Endometrial microvascular endothelial cells (primary cell): ENCODE data around the gene ASGR2. TPM values are rescaled to one million over a fixed set of nuclear protein-coding genes. Genes with fewer than 3 reads are reported as not detected.
"Not testable (repeated sequence)": the region's sequence is repeated elsewhere in the genome, so short reads cannot be mapped to it uniquely, and the experiment has no call there.

Source experiments
- in situ Hi-C: cut with HindIII; loops from 2 replicates; pipeline ENCODE4 v1.10.0; 2017; ENCODE audit warnings: low sequenced_read_pairs, low pct_unique_long_range_greater_than_20kb; ENCODE audit errors: inconsistent ontology term
- total RNA-seq: library from RNA; depleted of rRNA; stranded (reverse); fragments of >200 nt; gene quantifications from one replicate; pipeline ENCODE4 v1.2.3, GENCODE V29; 2015; ENCODE audit errors: inconsistent ontology term

ASGR2 gene, protein sequence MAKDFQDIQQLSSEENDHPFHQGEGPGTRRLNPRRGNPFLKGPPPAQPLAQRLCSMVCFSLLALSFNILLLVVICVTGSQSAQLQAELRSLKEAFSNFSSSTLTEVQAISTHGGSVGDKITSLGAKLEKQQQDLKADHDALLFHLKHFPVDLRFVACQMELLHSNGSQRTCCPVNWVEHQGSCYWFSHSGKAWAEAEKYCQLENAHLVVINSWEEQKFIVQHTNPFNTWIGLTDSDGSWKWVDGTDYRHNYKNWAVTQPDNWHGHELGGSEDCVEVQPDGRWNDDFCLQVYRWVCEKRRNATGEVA
- not detected for total RNA-seq

DNA sequence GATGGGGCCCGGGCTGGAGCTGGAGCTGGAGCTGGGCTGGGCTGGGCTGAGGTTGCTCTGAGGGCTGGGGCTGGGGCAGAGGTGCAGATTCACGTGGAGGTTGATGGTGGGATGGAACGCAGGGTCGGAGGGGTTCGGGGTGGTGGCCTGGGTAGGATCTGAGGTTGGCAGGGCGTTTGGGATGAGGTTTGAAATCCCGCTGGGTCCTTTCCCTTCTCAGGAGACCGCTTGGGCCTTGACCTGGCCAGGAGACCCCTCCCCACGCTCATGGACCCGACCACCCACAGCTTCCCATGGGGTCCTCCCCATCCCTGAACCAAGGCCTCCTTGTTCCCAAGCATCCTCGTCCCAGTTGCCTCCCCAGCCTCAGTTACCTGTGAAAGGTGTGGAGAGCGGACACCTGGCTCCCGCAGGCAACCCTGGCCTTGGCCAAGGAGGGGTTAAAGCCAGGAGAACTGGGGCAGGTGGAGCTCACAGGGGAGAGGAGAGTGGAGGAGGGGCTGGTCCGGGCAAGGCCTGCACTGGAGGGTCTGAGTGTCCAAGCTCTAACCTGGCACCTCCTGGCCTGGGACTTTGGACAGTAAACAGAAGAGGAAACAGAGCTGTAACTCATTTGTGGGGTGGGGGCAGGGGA, at the start of gene ASGR2:
TSS of gene ASGR2 (minus strand) at position 582 of the 634 bp plus-strand sequence. CDS start 582 bp downstream, outside the sequence.
- in situ Hi-C loops = no loop called here

GRCh38 chr17:7159571-7159970, 44.9 kb upstream of the ASGR2 start:
- in situ Hi-C loops = not testable (repeated sequence)

- in situ Hi-C loops = not testable (repeated sequence)
Observed at GRCh38 chr17:7158424-7158823, 43.8 kb upstream of the ASGR2 start.

DNA sequence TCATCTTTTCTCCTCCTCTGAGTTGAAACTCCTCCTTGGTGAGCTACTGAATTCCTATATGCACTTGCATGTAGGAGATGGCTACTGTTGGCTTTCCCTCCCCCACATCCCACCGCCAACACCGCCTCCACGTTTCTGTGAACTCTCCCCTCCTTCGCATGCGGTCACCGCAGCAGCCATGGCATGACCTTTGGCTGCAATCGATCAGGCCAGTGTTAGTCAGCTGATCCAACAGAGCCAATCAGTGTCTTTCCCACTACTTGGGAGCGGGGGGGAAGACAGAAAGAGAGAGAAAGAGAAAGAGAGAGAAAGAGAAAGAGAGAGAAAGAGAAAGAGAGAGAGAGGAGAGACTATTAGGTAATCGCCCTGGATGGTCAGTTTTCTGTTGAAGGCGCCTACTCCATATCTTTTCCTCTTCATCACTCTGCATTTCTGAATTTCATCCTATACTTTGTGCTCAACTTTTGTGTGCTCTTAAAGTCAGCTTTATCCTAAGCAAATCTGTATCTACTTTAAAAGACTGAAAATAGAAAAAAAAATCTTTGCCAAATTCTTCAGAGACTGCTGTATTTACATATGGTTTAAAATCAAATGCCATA, 41.8 kb upstream of the ASGR2 start:
- in situ Hi-C loops = no loop called here

DNA sequence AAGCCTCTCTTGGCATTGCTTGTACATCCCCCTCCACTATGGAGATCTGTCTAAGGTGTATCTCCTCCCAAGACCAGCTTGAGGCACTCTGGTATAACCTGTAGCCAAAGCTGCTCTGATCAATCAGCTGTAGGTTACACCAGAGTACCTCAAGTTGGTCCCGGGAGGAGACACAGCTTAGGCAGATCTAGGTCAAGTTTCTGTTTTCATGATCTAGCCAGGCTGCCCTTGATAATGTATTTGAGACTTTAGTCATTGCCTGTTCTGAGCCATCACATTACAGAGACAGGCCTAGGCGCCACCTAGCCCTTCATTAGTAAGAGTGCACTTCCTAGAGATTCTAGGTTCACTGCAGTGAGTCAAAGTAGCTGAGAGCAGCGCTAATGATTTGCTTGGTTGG, 33.1 kb upstream of the ASGR2 start:
- in situ Hi-C loops = no loop called here

- in situ Hi-C loops = no loop called here
Observed at GRCh38 chr17:7146115-7146514, 31.5 kb upstream of the ASGR2 start.

- in situ Hi-C loops = no loop called here
Observed at GRCh38 chr17:7144213-7144612, 29.6 kb upstream of the ASGR2 start.

DNA sequence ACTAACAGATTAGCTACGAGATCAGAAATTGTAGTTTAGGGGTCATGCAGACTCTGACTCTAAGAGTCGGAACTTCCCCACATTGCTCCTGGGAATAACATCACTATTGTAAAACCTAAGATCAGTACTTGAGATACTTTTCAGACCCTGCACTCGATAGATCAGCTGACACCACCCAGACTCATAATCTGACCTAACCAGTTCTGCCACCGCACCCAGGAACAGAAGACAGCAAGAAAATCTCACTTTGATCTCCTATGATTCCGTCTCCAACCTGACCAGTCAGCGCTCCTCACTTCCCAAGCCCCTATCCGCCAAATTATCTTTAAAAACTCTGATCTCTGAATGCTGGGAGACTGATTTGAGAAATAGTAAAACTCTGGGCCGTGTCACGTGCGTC, 27.2 kb upstream of the ASGR2 start:
- in situ Hi-C loops = no loop called here

DNA sequence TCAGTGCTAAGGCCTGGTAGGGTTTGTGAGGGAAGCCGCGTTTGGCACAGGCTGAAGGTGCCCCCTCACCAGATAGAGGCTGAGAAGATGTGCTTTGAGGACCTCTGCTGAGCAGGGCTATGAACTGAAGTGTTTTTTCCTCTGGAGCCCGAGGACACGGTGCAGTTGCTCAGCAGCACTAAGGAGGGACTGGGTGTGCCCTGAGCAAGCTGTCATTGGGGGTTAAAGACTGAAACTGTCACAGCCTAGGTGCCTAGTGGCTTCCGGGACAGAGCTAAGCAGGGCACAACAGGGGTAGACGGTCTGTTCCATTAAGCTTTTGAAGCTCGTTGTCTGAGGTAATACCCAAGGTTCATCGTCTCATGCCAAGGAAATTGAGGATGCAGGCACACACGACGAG, 24.8 kb upstream of the ASGR2 start:
- in situ Hi-C loops = no loop called here

- in situ Hi-C loops = no loop called here
Observed at GRCh38 chr17:7138800-7139381, 24.3 kb upstream of the ASGR2 start.

GRCh38 chr17:7137171-7137943, 22.7 kb upstream of the ASGR2 start:
- in situ Hi-C loops = no loop called here

DNA sequence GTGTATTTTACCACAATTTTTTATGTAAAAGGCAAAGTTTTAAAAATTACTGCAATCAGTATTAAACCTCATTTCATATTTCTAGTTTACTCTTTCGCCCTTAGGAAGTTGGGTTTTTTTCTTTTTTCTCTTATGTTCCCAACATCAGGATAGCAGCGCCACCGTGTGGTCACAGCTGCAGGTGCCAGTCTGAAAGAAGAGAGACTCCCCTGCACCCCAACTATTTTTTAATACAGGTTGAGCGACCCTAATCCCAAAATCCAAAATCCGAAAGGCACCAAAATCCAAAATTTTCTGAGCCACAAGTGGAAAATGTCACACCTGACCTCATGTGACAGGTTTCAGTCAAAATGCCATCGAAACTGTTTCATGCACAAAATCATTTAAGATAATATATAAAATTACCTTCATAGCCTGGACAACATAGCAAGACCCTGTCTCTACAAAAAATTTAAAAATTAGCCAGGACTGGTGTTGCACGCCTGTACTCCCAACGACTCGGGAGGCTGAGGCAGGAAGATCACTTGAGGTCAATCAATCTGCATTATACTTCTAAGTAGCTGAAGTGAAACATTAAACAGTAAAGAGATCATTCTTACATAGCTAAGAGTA, 21.8 kb upstream of the ASGR2 start:
- in situ Hi-C loops = no loop called here

GRCh38 chr17:7133916-7134315, 19.3 kb upstream of the ASGR2 start:
- in situ Hi-C loops = no loop called here

GRCh38 chr17:7133424-7133823, 18.8 kb upstream of the ASGR2 start:
- in situ Hi-C loops = no loop called here

- in situ Hi-C loops = no loop called here
Observed at GRCh38 chr17:7132511-7133094, 18.0 kb upstream of the ASGR2 start.

- in situ Hi-C loops = no loop called here
Observed at GRCh38 chr17:7131423-7131791, 16.8 kb upstream of the ASGR2 start.

GRCh38 chr17:7130621-7131422, 16.2 kb upstream of the ASGR2 start:
- in situ Hi-C loops = no loop called here

GRCh38 chr17:7129311-7129710, 14.7 kb upstream of the ASGR2 start:
- in situ Hi-C loops = no loop called here
